Loucy (cell line): ENCODE results near the gene WDR64.

Source experiments
- H2AFZ ChIP-seq: fragments of 200-600 bp; sonication (generic); 2 replicates; pipeline ENCODE4 v1.6.0; 2016; ENCODE audit warnings: antibody characterized with exemption, mild to moderate bottlenecking, low read length, moderate library complexity
- H3F3A ChIP-seq: fragments of 200-600 bp; 2 replicates; pipeline ENCODE4 v1.6.0; 2016; ENCODE audit warnings: antibody characterized with exemption, low read depth, mild to moderate bottlenecking
- H3K27me3 ChIP-seq: fragments of 200-600 bp; sonication (generic); 2 replicates; pipeline ENCODE4 v1.6.1; 2014; ENCODE audit warnings: low read length, mild to moderate bottlenecking; ENCODE audit not compliant: insufficient read depth, poor library complexity, severe bottlenecking
- H3K36me3 ChIP-seq: fragments of 200-600 bp; sonication (generic); 2 replicates; pipeline ENCODE4 v1.6.1; 2016; ENCODE audit warnings: low read length; ENCODE audit not compliant: insufficient read depth
- H3K4me1 ChIP-seq: fragments of 200-600 bp; sonication (generic); 2 replicates; pipeline ENCODE4 v1.5.1; 2014; ENCODE audit warnings: low read length, mild to moderate bottlenecking; ENCODE audit not compliant: insufficient read depth, poor library complexity, severe bottlenecking
- H3K4me2 ChIP-seq: fragments of 200-600 bp; sonication (generic); 2 replicates; pipeline ENCODE4 v1.6.0; 2014; ENCODE audit warnings: antibody characterized with exemption, low read length, low read depth, mild to moderate bottlenecking; ENCODE audit not compliant: poor library complexity, severe bottlenecking
- H3K4me3 ChIP-seq: fragments of 200-600 bp; sonication (generic); 2 replicates; pipeline ENCODE4 v1.5.1; 2014; ENCODE audit warnings: low read length, mild to moderate bottlenecking, mixed read lengths; ENCODE audit not compliant: poor library complexity, severe bottlenecking
- H3K79me2 ChIP-seq: fragments of 200-600 bp; sonication (generic); 2 replicates; pipeline ENCODE4 v1.6.1; 2014; ENCODE audit warnings: low read length; ENCODE audit not compliant: insufficient read depth
- H3K9ac ChIP-seq: fragments of 200-600 bp; sonication (generic); 2 replicates; pipeline ENCODE4 v1.6.0; 2014; ENCODE audit warnings: mild to moderate bottlenecking, low read depth, low read length, moderate library complexity; ENCODE audit not compliant: poor library complexity, severe bottlenecking
- H3K9me2 ChIP-seq: fragments of 200-600 bp; sonication (generic); replicated peaks from 2 replicates; pipeline ENCODE4 v1.6.1; 2016; ENCODE audit warnings: low read depth, low read length, mixed read lengths
- H3K9me3 ChIP-seq: fragments of 200-600 bp; sonication (generic); 2 replicates; pipeline ENCODE4 v1.6.1; 2014; ENCODE audit warnings: mild to moderate bottlenecking, antibody characterized with exemption, low read length, low read depth; ENCODE audit not compliant: insufficient read depth
- H4K20me1 ChIP-seq: fragments of 200-600 bp; sonication (generic); 2 replicates; pipeline ENCODE4 v1.6.0; 2014; ENCODE audit warnings: antibody characterized with exemption, low read length, mild to moderate bottlenecking; ENCODE audit not compliant: insufficient read depth, poor library complexity, severe bottlenecking
- EZH2phosphoT487 ChIP-seq: fragments of 200-600 bp; IDR thresholded peaks from 2 replicates; pipeline ENCODE4 v1.6.1; 2018; ENCODE audit warnings: antibody characterized with exemption, mild to moderate bottlenecking, moderate library complexity, borderline replicate concordance
- TF ChIP-seq, protein P1 (sequence below): fragments of 200-600 bp; sonication (generic); conservative IDR thresholded peaks from 2 replicates; pipeline ENCODE4 v1.5.1; 2014; ENCODE audit warnings: mild to moderate bottlenecking, antibody characterized with exemption, low read length

Gene WDR64

DNA sequence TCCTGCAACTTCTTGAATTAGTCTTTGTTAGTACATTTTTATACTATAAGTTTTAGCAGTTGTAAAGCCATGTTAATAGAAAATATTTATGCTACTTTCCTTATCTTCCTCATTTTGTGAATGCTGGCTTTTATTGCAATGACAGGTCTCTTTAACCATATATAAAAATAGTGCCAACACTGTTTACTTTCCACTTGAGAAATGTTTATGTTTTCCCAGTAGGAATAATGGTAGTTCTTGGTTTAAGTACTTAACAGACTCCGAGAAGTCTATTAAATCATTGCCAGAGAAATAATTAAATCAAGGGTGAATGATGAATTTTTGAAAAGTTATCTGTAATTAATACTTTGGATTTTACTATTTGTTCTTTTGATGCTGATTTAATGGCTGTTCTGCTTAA lies 21.6 kb upstream of the WDR64 start:
- no peak overlapping the region for H3K4me3 ChIP-seq
- H3F3A ChIP-seq, result no peaks in the 10 kb centered on the region
- no peaks in the 10 kb centered on the region for H3K27me3 ChIP-seq
- H4K20me1 ChIP-seq, result no peaks in the 10 kb centered on the region
- H3K4me2 ChIP-seq, result no peak overlapping the region
- H2AFZ ChIP-seq, result no peak overlapping the region
- no peak overlapping the region for H3K9ac ChIP-seq
- H3K36me3 ChIP-seq, result no peaks in the 10 kb centered on the region
- TF ChIP-seq, protein P1, sequence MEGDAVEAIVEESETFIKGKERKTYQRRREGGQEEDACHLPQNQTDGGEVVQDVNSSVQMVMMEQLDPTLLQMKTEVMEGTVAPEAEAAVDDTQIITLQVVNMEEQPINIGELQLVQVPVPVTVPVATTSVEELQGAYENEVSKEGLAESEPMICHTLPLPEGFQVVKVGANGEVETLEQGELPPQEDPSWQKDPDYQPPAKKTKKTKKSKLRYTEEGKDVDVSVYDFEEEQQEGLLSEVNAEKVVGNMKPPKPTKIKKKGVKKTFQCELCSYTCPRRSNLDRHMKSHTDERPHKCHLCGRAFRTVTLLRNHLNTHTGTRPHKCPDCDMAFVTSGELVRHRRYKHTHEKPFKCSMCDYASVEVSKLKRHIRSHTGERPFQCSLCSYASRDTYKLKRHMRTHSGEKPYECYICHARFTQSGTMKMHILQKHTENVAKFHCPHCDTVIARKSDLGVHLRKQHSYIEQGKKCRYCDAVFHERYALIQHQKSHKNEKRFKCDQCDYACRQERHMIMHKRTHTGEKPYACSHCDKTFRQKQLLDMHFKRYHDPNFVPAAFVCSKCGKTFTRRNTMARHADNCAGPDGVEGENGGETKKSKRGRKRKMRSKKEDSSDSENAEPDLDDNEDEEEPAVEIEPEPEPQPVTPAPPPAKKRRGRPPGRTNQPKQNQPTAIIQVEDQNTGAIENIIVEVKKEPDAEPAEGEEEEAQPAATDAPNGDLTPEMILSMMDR, result no peak
- TF ChIP-seq EZH2phosphoT487, result no peak
- H3K9me2 ChIP-seq, result no peaks in the 10 kb centered on the region
- H3K9me3 ChIP-seq, result no peaks in the 10 kb centered on the region
- no peaks in the 10 kb centered on the region for H3K79me2 ChIP-seq
- H3K4me1 ChIP-seq, result no peaks in the 10 kb centered on the region

DNA sequence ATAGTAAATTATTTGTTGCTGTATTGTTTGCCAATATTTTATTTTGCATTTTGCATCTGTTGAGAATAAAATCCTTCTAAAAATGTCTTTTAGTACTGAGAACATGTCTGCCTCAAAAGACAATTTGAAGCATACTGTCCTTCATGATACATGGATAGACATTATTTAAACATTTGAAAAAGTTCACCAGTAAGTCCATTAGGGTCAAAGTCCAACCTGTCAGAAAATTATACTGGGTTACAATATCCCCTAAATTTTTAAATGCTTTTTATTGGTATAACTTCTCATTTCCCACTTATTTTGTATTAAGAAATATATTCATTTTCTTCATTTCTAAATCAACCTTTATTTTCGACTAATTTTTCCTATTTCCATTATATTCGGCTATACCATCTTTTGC lies 21.2 kb upstream of the WDR64 start:
- Histone ChIP-seq H3K4me1 (no peaks in the 10 kb centered on the region), H3K79me2 (no peaks in the 10 kb centered on the region), H3K36me3 (no peaks in the 10 kb centered on the region), H3K9me2 (no peaks in the 10 kb centered on the region), H4K20me1 (no peaks in the 10 kb centered on the region), H3K9me3 (no peaks in the 10 kb centered on the region), H3K9ac (no peak overlapping the region), H3K4me3 (no peak overlapping the region), H3K27me3 (no peaks in the 10 kb centered on the region), H3F3A (no peaks in the 10 kb centered on the region), H3K4me2 (no peak overlapping the region), H2AFZ (no peak overlapping the region)
- TF ChIP-seq EZH2phosphoT487, result no peak
- TF ChIP-seq, protein P1, result no peak

DNA sequence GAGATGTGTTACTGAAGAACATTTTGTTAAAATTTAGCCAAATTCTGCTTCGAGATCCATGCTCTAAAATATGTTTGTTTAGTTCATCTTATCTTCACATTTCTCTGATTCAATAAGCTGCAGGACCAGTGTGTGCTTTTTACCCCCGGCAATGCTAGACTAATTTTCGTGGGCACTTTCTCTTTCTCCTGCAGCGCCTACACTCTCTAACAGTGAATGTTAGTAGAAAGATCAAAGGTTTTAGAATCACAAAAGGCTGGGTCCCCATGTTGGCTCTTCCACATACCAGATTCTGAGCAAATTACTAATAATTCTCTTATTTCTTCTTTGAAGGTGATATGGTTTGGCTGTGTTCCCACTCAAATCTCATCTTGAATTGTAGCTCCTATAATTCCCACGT lies 20.4 kb upstream of the WDR64 start:
- Histone ChIP-seq H3K36me3 (no peaks in the 10 kb centered on the region), H3K4me2 (no peak overlapping the region), H2AFZ (no peak overlapping the region)

More for the DNA sequence above, 20.4 kb upstream of the WDR64 start:
- Histone ChIP-seq H3K27me3 (no peaks in the 10 kb centered on the region), H3K79me2 (no peaks in the 10 kb centered on the region), H4K20me1 (no peaks in the 10 kb centered on the region), H3K9me2 (no peaks in the 10 kb centered on the region), H3K4me1 (no peaks in the 10 kb centered on the region), H3F3A (no peaks in the 10 kb centered on the region), H3K9me3 (no peaks in the 10 kb centered on the region), H3K4me3 (no peak overlapping the region), H3K9ac (no peak overlapping the region)
- no peak for TF ChIP-seq EZH2phosphoT487
- TF ChIP-seq, protein P1, result no peak
